ENCODE data around the gene NUS1. TPM values are rescaled to one million over a fixed set of nuclear protein-coding genes. Genes with fewer than 3 reads are reported as not detected.

NUS1 gene
- total and polyA plus RNA-seq, 10 of the 15 experiments (the other 5 are each of a cell fraction or from before 2014, with no cell fraction given), result 16.7 to 46.5 (median 22.1) TPM

GRCh38 chr6:117653949-117654348 lies 21.3 kb upstream of the NUS1 start (continued):
- TF ChIP-seq, protein P1, sequence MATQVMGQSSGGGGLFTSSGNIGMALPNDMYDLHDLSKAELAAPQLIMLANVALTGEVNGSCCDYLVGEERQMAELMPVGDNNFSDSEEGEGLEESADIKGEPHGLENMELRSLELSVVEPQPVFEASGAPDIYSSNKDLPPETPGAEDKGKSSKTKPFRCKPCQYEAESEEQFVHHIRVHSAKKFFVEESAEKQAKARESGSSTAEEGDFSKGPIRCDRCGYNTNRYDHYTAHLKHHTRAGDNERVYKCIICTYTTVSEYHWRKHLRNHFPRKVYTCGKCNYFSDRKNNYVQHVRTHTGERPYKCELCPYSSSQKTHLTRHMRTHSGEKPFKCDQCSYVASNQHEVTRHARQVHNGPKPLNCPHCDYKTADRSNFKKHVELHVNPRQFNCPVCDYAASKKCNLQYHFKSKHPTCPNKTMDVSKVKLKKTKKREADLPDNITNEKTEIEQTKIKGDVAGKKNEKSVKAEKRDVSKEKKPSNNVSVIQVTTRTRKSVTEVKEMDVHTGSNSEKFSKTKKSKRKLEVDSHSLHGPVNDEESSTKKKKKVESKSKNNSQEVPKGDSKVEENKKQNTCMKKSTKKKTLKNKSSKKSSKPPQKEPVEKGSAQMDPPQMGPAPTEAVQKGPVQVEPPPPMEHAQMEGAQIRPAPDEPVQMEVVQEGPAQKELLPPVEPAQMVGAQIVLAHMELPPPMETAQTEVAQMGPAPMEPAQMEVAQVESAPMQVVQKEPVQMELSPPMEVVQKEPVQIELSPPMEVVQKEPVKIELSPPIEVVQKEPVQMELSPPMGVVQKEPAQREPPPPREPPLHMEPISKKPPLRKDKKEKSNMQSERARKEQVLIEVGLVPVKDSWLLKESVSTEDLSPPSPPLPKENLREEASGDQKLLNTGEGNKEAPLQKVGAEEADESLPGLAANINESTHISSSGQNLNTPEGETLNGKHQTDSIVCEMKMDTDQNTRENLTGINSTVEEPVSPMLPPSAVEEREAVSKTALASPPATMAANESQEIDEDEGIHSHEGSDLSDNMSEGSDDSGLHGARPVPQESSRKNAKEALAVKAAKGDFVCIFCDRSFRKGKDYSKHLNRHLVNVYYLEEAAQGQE (IDR thresholded peaks at IDR 0.05; ENCODE audit: low read depth, low read length), result no peak
- TF ChIP-seq NFYB (IDR thresholded peaks at IDR 0.05; ENCODE audit: insufficient read depth, low read depth, low read length) (no peak), CEBPZ (IDR thresholded peaks at IDR 0.05; ENCODE audit: low read depth, low read length) (no peak), ZNF217 (IDR thresholded peaks at IDR 0.05) (no peak), PRDM15 (CRISPR knock-in tag; IDR thresholded peaks at IDR 0.05) (no peak), FOXK2 (IDR thresholded peaks at IDR 0.05) (no peak), RFX5 (IDR thresholded peaks at IDR 0.05; ENCODE audit: low read depth, low read length) (no peak), ZBTB11 (CRISPR knock-in tag; IDR thresholded peaks at IDR 0.05) (no peak)
- TF ChIP-seq, protein P2, sequence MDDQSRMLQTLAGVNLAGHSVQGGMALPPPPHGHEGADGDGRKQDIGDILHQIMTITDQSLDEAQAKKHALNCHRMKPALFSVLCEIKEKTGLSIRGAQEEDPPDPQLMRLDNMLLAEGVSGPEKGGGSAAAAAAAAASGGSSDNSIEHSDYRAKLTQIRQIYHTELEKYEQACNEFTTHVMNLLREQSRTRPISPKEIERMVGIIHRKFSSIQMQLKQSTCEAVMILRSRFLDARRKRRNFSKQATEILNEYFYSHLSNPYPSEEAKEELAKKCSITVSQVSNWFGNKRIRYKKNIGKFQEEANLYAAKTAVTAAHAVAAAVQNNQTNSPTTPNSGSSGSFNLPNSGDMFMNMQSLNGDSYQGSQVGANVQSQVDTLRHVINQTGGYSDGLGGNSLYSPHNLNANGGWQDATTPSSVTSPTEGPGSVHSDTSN (IDR thresholded peaks at IDR 0.05; ENCODE audit: insufficient replicate concordance, low read depth, low read length), result no peak
